HG03025 (cell line): Measurements from ENCODE around the gene SUPT3H.

Experiments used
- ATAC-seq: cut with Tn5 transposase; IDR thresholded peaks from one replicate; pipeline ENCODE4 v1.9.1; 2021; ENCODE audit warnings: mild to moderate bottlenecking, moderate library complexity; ENCODE audit not compliant: unreplicated experiment, low FRiP score

Gene SUPT3H

GRCh38 chr6:44820321-44820720 lies 557.4 kb downstream of the SUPT3H start:
- ATAC-seq, result no peak

- no peak for ATAC-seq
Observed at GRCh38 chr6:44811456-44811855, 566.3 kb downstream of the SUPT3H start.

GRCh38 chr6:44809258-44809657 lies 568.5 kb downstream of the SUPT3H start:
- ATAC-seq, result no peak

GRCh38 chr6:44808148-44808547 lies 569.6 kb downstream of the SUPT3H start:
- ATAC-seq, result no peak

GRCh38 chr6:44806656-44807055 lies 571.1 kb downstream of the SUPT3H start:
- no peak for ATAC-seq

- no peak for ATAC-seq
Observed at GRCh38 chr6:44805238-44805846, 572.4 kb downstream of the SUPT3H start.

- ATAC-seq, result no peak
Observed at GRCh38 chr6:44804546-44805159, 573.1 kb downstream of the SUPT3H start.

- no peak for ATAC-seq
Observed at GRCh38 chr6:44804016-44804415, 573.7 kb downstream of the SUPT3H start.

GRCh38 chr6:44800784-44801592 lies 576.7 kb downstream of the SUPT3H start:
- ATAC-seq, result no peak

GRCh38 chr6:44800171-44800783 lies 577.5 kb downstream of the SUPT3H start:
- ATAC-seq, result no peak

GRCh38 chr6:44797746-44798145 lies 580.0 kb downstream of the SUPT3H start:
- no peak for ATAC-seq

- ATAC-seq, result no peak
Observed at GRCh38 chr6:44795326-44795725, 582.4 kb downstream of the SUPT3H start.

- ATAC-seq, result no peak
Observed at GRCh38 chr6:44789806-44790205, 587.9 kb downstream of the SUPT3H start.

GRCh38 chr6:44789061-44789460 lies 588.7 kb downstream of the SUPT3H start:
- ATAC-seq, result no peak

- no peak for ATAC-seq
Observed at GRCh38 chr6:44788387-44788981, 589.2 kb downstream of the SUPT3H start.

GRCh38 chr6:44787254-44787834 lies 590.4 kb downstream of the SUPT3H start:
- no peak for ATAC-seq

GRCh38 chr6:44785130-44785529 lies 592.6 kb downstream of the SUPT3H start:
- ATAC-seq, result no peak

GRCh38 chr6:44784195-44784594 lies 593.5 kb downstream of the SUPT3H start:
- ATAC-seq, result no peak

- no peak for ATAC-seq
Observed at GRCh38 chr6:44782892-44783291, 594.8 kb downstream of the SUPT3H start.

- no peak for ATAC-seq
Observed at GRCh38 chr6:44781912-44782597, 595.7 kb downstream of the SUPT3H start.
